ENCODE measurements around the gene ADD1. TPM values are rescaled to one million over a fixed set of nuclear protein-coding genes. Genes with fewer than 3 reads are reported as not detected.
A peak's percentile ranks its signal among the peaks of the same experiment; 100 is the strongest.
"Not testable (repeated sequence)": the region's sequence is repeated elsewhere in the genome, so short reads cannot be mapped to it uniquely, and the experiment has no call there.

The ADD1 gene
- total and polyA plus RNA-seq, 8 donors, result 70.9 to 160 (median 92.0) TPM

GRCh38 chr4:2942532-2943363 lies 99.1 kb downstream of the ADD1 start:
- intact Hi-C loops (cut with DNase I), result no loop called here
- no peak for FAIRE-seq
- Histone ChIP-seq H3K27ac (no peak overlapping the region), H3K9me3 (no peaks in the 10 kb centered on the region), H3K36me3 (peaks cover 5 to 78% (median 47%) of the 10 kb centered on the region in 3 donors), H3K4me3 (no peak overlapping the region), H3K27me3 (no peaks in the 10 kb centered on the region), H3K4me1 (no peaks in the 10 kb centered on the region)
- no peak for TF ChIP-seq CTCF (IDR thresholded peaks at IDR 0.05)
- DNase-seq, result peak in 3 of 6 donors; percentile 20 to 53 (median 30)
- ATAC-seq, result peak in 3 of 4 donors; percentile 10 to 45 (median 27)
- WGBS, 2 donors, result 86 to 87% methylated on average over 27 to 31 of the region's 31 CpGs

GRCh38 chr4:2943364-2944090 lies 99.9 kb downstream of the ADD1 start:
- no peak for TF ChIP-seq CTCF (IDR thresholded peaks at IDR 0.05)
- Histone ChIP-seq H3K9me3 (no peaks in the 10 kb centered on the region), H3K27me3 (no peaks in the 10 kb centered on the region), H3K36me3 (peaks cover 5 to 84% (median 49%) of the 10 kb centered on the region in 3 donors), H3K4me1 (no peaks in the 10 kb centered on the region), H3K4me3 (no peak overlapping the region), H3K27ac (no peak overlapping the region)
- peak in 3 of 6 donors; percentile 10 to 45 (median 15) for DNase-seq
- FAIRE-seq, result no peak
- 93 to 94% methylated on average over 20 of the region's 20 CpGs for WGBS, 2 donors
- intact Hi-C loops (cut with DNase I), result no loop called here
- ATAC-seq, result no peak

- intact Hi-C loops (cut with DNase I), result no loop called here
- no peak for ATAC-seq
Observed at GRCh38 chr4:2944091-2944482, 100.4 kb downstream of the ADD1 start.

GRCh38 chr4:2944586-2945526 lies 101.2 kb downstream of the ADD1 start:
- intact Hi-C loops (cut with DNase I), result no loop called here
- Histone ChIP-seq H3K27ac (no peak overlapping the region), H3K4me1 (no peaks in the 10 kb centered on the region), H3K9me3 (no peaks in the 10 kb centered on the region), H3K36me3 (peaks cover 5 to 85% (median 48%) of the 10 kb centered on the region in 3 donors), H3K4me3 (no peak overlapping the region), H3K27me3 (no peaks in the 10 kb centered on the region)
- DNase-seq, result peak in 3 of 6 donors; percentile 8 to 28 (median 12)
- WGBS, 2 donors, result 92% methylated on average over 29 to 30 of the region's 30 CpGs
- FAIRE-seq, result no peak
- no peak for ATAC-seq
- no peak for TF ChIP-seq CTCF (IDR thresholded peaks at IDR 0.05)

More at GRCh38 chr4:2944091-2944482, 100.4 kb downstream of the ADD1 start:
- FAIRE-seq, result no peak
- TF ChIP-seq CTCF (IDR thresholded peaks at IDR 0.05), result no peak
- peak in 2 of 6 donors; percentile 7 to 12 for DNase-seq
- no peak overlapping the region for H3K27ac ChIP-seq
- no peak overlapping the region for H3K4me3 ChIP-seq
- no peaks in the 10 kb centered on the region for H3K27me3 ChIP-seq
- peaks cover 5 to 84% (median 50%) of the 10 kb centered on the region in 3 donors for H3K36me3 ChIP-seq
- 92 to 93% methylated on average over 11 of the region's 11 CpGs for WGBS, 2 donors
- no peaks in the 10 kb centered on the region for H3K4me1 ChIP-seq
- no peaks in the 10 kb centered on the region for H3K9me3 ChIP-seq

GRCh38 chr4:2945619-2946604 lies 102.3 kb downstream of the ADD1 start:
- H3K27me3 ChIP-seq; intact Hi-C loops (cut with DNase I); H3K4me1 ChIP-seq; FAIRE-seq; H3K27ac ChIP-seq; H3K4me3 ChIP-seq; H3K9me3 ChIP-seq; ATAC-seq: not testable (repeated sequence)
- WGBS, 2 donors, result 90% methylated on average over 27 to 28 of the region's 30 CpGs
- DNase-seq, result peak in 3 of 6 donors; percentile 3 to 30 (median 5)
- H3K36me3 ChIP-seq, result peaks cover 5 to 87% (median 42%) of the 10 kb centered on the region in 3 donors
